GM19351 (cell line): ENCODE data around the gene PCCA.

Experiments
- ATAC-seq: cut with Tn5 transposase; IDR thresholded peaks from one replicate; pipeline ENCODE4 v1.9.1; 2021; ENCODE audit warnings: mild to moderate bottlenecking, moderate library complexity; ENCODE audit not compliant: unreplicated experiment

PCCA gene

DNA sequence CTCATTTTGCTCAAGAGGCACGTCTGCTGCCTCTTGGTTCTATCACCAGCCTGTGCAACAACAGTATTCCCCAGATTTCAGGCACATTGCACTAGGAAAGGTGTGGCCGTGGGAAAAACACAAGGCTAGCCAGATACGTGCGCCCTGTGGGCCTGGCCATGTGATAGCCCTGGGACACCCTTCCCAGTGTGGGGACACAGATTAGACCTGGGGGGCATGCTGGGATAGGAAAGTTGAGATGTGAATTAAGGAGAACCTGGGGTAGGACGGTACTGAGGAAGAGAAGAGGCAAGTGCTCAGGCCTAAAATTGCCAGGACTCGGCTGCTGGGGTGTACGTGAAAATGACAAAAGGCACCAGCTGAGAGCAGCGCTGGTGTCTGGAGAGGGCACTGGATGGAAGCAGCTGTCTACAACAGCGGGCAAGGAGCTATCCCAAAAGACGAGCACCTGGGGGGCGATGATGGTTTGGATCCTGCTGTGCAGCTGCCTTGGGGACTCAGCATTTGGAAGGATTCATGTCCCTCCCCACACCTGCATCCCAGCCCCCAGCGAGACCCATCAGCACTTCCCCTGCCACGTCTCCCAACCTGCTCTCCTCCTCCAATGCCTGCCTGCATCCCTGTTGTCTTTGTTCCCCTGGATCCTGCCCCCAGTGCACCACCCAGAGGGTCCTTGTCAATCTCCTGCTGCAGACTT, 445.4 kb downstream of the PCCA start:
- ATAC-seq, result no peak

- no peak for ATAC-seq
Observed at GRCh38 chr13:100534911-100535310, 446.0 kb downstream of the PCCA start.

GRCh38 chr13:100535426-100536135, 446.7 kb downstream of the PCCA start:
- ATAC-seq, result no peak

- ATAC-seq, result no peak
Observed at GRCh38 chr13:100536643-100537180, 447.8 kb downstream of the PCCA start.

GRCh38 chr13:100537486-100537885, 448.6 kb downstream of the PCCA start:
- ATAC-seq, result no peak

GRCh38 chr13:100537951-100538462, 449.1 kb downstream of the PCCA start:
- no peak for ATAC-seq

GRCh38 chr13:100540621-100541020, 451.7 kb downstream of the PCCA start:
- ATAC-seq, result no peak

GRCh38 chr13:100541897-100542825, 453.3 kb downstream of the PCCA start:
- ATAC-seq, result no peak

- ATAC-seq, result peak; percentile 98
Observed at GRCh38 chr13:100542826-100543156, 453.9 kb downstream of the PCCA start.

- no peak for ATAC-seq
Observed at GRCh38 chr13:100543872-100544602, 455.1 kb downstream of the PCCA start.

GRCh38 chr13:100544866-100545683, 456.2 kb downstream of the PCCA start:
- no peak for ATAC-seq

DNA sequence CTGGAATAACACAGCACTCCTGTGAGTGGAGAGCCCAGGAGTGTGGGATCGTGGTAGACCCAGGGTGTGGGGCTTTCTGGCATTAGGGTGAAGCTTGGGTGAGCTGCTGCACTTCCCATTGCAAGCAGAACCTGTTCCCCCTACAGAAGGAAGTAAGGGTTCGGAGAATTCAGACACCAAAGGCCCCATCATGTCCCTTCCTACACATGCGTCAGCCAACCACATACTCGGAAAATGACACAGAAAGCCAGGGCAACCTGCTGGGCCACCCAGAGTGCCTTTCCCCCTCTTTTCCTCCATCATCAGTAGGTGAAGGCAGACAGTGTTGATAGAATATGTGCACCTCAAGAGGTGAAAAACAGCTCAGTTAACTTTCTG, 456.8 kb downstream of the PCCA start:
- no peak for ATAC-seq

DNA sequence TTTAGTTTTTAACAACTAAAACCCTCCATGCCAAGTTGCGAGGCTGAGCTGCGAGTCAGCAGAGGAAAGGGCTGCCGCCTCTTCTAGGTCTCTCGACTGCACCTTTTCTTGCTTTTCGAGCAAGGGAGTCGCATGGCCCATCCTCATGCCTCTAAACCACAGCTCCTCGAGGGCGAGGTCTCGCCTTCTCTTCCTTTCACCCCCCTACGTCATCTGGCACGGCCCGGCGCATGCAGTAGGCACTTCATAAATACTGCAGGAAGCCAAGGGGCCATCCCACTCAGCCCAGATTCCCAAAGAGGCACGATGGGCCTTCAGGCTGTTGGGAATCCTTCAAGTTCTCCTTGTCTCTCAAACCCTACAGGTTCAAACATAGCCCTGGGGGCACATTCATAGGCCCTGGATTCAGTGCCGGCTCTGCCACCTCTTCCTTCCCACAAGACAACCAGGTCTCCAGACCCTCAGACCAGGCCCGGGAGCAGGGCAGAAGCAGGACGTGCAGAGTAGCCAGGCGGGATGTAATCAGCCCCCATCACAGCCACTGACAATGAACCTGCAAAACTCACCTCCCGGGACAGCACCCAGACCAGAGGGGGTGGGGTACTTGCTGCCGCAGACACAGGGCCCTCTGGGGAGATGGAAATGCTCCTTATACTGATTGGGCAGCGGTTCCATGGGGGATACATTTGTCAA, 458.0 kb downstream of the PCCA start:
- no peak for ATAC-seq

GRCh38 chr13:100547791-100548201, 458.9 kb downstream of the PCCA start:
- ATAC-seq, result no peak

DNA sequence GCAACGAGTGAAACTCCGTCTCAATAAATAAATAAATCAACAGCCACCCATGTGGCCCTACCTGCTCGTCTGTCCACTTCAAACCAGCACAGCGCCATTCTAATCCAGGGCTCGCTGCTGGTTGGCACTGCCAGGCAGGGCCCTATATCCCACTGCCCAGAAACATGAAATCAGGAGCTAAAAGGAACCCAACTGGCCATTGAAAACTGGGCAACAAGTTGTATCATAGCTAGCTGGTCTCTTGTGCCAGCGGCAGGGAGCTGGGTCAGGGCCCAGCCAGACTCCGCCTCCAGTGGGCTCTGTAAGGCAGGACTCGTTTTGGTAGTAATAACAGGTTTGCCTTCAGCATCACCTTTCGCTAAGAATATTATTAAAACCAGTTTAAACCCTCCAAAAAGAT, 460.4 kb downstream of the PCCA start:
- ATAC-seq, result no peak

GRCh38 chr13:100552755-100553154, 463.9 kb downstream of the PCCA start:
- no peak for ATAC-seq

DNA sequence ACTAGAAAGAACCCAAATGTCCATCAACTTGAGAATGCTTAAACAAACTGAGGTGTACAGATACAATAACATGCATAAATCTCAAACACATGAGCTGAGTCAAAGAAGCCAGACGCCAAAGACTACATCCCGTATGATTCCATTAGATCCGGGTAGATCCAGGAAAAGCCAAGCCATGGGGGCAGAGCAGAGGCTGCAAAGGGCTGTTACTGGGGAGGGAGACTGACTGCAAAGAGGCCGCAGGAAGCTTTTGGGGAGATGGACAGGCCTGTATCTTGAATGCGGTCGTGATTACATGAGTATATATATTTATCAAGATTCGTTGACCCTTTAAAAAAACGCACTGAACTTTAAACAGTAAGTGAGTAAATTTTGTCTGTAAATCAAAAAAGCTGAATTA, 471.0 kb downstream of the PCCA start:
- ATAC-seq, result no peak

- no peak for ATAC-seq
Observed at GRCh38 chr13:100560498-100561157, 471.7 kb downstream of the PCCA start.

DNA sequence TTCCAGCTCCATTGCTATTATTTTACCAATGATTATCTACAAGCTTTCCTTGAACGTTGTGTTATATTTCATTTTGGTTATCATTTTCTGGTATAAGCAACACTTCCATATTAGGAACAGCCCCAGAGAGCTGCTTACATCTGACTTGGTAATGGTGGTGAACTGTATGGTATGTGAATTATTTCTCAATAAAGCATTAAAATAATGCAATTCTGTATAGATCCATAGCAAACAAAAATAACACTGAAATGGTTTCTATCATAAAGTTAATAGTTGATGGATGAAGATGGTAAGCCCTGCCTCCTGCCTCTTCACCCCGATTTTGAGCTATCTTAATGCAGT, 472.2 kb downstream of the PCCA start:
- ATAC-seq, result no peak
